HEK293 (cell line): ENCODE data around the gene NAT14.

Source experiments
- GLI4 ChIP-seq: fragments of 450-650 bp; formaldehyde crosslinking; IDR thresholded peaks from 2 replicates; pipeline ENCODE4 v1.5.1; 2016; ENCODE audit warnings: missing biosample characterization, missing genetic modification characterization
- KLF10 ChIP-seq: fragments of 450-650 bp; IDR thresholded peaks from 2 replicates; pipeline ENCODE4 v1.5.1; 2018; ENCODE audit warnings: missing biosample characterization, mild to moderate bottlenecking, missing genetic modification characterization
- KLF9 ChIP-seq: fragments of 450-650 bp; formaldehyde crosslinking; IDR thresholded peaks from 2 replicates; pipeline ENCODE4 v1.5.1; 2016; ENCODE audit warnings: missing biosample characterization, missing genetic modification characterization, low read depth
- SP2 ChIP-seq: fragments of 450-650 bp; formaldehyde crosslinking; IDR thresholded peaks from 2 replicates; pipeline ENCODE4 v1.5.1; 2016; ENCODE audit warnings: missing biosample characterization, missing genetic modification characterization
- SP3 ChIP-seq: fragments of 450-650 bp; formaldehyde crosslinking; IDR thresholded peaks from 2 replicates; pipeline ENCODE4 v1.5.1; 2016; ENCODE audit warnings: missing biosample characterization, missing genetic modification characterization
- ZBTB7A ChIP-seq: fragments of 450-650 bp; formaldehyde crosslinking; IDR thresholded peaks from 2 replicates; pipeline ENCODE4 v1.5.1; 2016; ENCODE audit warnings: low read depth, missing biosample characterization, missing genetic modification characterization
- ZNF10 ChIP-seq: fragments of 450-650 bp; formaldehyde crosslinking; IDR thresholded peaks from 2 replicates; pipeline ENCODE4 v1.5.1; 2017; ENCODE audit warnings: missing biosample characterization, missing genetic modification characterization
- ZNF155 ChIP-seq: fragments of 450-650 bp; formaldehyde crosslinking; IDR thresholded peaks from 2 replicates; pipeline ENCODE4 v1.5.1; 2016; ENCODE audit warnings: missing biosample characterization, missing genetic modification characterization
- ZNF202 ChIP-seq: fragments of 450-650 bp; formaldehyde crosslinking; IDR thresholded peaks from 2 replicates; pipeline ENCODE4 v1.5.1; 2016; ENCODE audit warnings: missing biosample characterization, missing genetic modification characterization, borderline replicate concordance
- ZNF23 ChIP-seq: fragments of 450-650 bp; formaldehyde crosslinking; IDR thresholded peaks from 2 replicates; pipeline ENCODE4 v1.5.1; 2016; ENCODE audit warnings: missing biosample characterization, missing genetic modification characterization, borderline replicate concordance
- ZNF391 ChIP-seq: fragments of 450-650 bp; formaldehyde crosslinking; IDR thresholded peaks from 2 replicates; pipeline ENCODE4 v1.5.1; 2016; ENCODE audit warnings: low read depth, missing biosample characterization, missing genetic modification characterization, borderline replicate concordance
- ZNF473 ChIP-seq: fragments of 450-650 bp; formaldehyde crosslinking; IDR thresholded peaks from 2 replicates; pipeline ENCODE4 v1.5.1; 2017; ENCODE audit warnings: missing biosample characterization, missing genetic modification characterization
- ZNF585B ChIP-seq: fragments of 450-650 bp; formaldehyde crosslinking; IDR thresholded peaks from 2 replicates; pipeline ENCODE4 v1.5.1; 2016; ENCODE audit warnings: missing biosample characterization, missing genetic modification characterization
- ZNF596 ChIP-seq: fragments of 450-650 bp; IDR thresholded peaks from 2 replicates; pipeline ENCODE4 v1.5.0; 2018; ENCODE audit warnings: missing biosample characterization, mild to moderate bottlenecking, missing genetic modification characterization, moderate library complexity
- ZNF626 ChIP-seq: fragments of 450-650 bp; sonication (Bioruptor Pico); formaldehyde crosslinking; IDR thresholded peaks from 2 replicates; pipeline ENCODE4 v1.5.1; 2018; ENCODE audit warnings: missing biosample characterization, missing genetic modification characterization, inconsistent platforms
- ZNF654 ChIP-seq: fragments of 450-650 bp; formaldehyde crosslinking; IDR thresholded peaks from 2 replicates; pipeline ENCODE4 v1.5.1; 2016; ENCODE audit warnings: low read depth, missing biosample characterization, missing genetic modification characterization
- ZNF658 ChIP-seq: fragments of 450-650 bp; formaldehyde crosslinking; IDR thresholded peaks from 2 replicates; pipeline ENCODE4; 2016; ENCODE audit warnings: missing biosample characterization, missing genetic modification characterization
- ZNF776 ChIP-seq: fragments of 450-650 bp; formaldehyde crosslinking; IDR thresholded peaks from 2 replicates; pipeline ENCODE4 v1.5.0; 2017; ENCODE audit warnings: missing biosample characterization, missing genetic modification characterization, borderline replicate concordance
- ZNF777 ChIP-seq: fragments of 450-650 bp; formaldehyde crosslinking; IDR thresholded peaks from 2 replicates; pipeline ENCODE4 v1.5.1; 2017; ENCODE audit warnings: missing biosample characterization, missing genetic modification characterization, borderline replicate concordance
- ZNF785 ChIP-seq: fragments of 450-650 bp; formaldehyde crosslinking; IDR thresholded peaks from 2 replicates; pipeline ENCODE4 v1.5.1; 2016; ENCODE audit warnings: missing biosample characterization, missing genetic modification characterization
- TF ChIP-seq, protein P1 (sequence below): fragments of 450-650 bp; formaldehyde crosslinking; IDR thresholded peaks from 2 replicates; pipeline ENCODE4 v1.5.1; 2016; ENCODE audit warnings: missing biosample characterization, missing genetic modification characterization
- TF ChIP-seq, protein P2 (sequence below): fragments of 450-650 bp; formaldehyde crosslinking; IDR thresholded peaks from 2 replicates; pipeline ENCODE4 v1.5.1; 2016; ENCODE audit warnings: missing biosample characterization, missing genetic modification characterization, borderline replicate concordance
- TF ChIP-seq, protein P3 (sequence below): fragments of 450-650 bp; formaldehyde crosslinking; IDR thresholded peaks from 2 replicates; pipeline ENCODE4 v1.5.1; 2017; ENCODE audit warnings: missing biosample characterization, missing genetic modification characterization
- TF ChIP-seq, protein P4 (sequence below): fragments of 450-650 bp; formaldehyde crosslinking; IDR thresholded peaks from 2 replicates; pipeline ENCODE4 v1.5.1; 2017; ENCODE audit warnings: missing biosample characterization, missing genetic modification characterization
- TF ChIP-seq, protein P5 (sequence below): fragments of 450-650 bp; formaldehyde crosslinking; IDR thresholded peaks from 2 replicates; pipeline ENCODE4 v1.5.1; 2016; ENCODE audit warnings: missing biosample characterization, missing genetic modification characterization

The NAT14 gene

DNA sequence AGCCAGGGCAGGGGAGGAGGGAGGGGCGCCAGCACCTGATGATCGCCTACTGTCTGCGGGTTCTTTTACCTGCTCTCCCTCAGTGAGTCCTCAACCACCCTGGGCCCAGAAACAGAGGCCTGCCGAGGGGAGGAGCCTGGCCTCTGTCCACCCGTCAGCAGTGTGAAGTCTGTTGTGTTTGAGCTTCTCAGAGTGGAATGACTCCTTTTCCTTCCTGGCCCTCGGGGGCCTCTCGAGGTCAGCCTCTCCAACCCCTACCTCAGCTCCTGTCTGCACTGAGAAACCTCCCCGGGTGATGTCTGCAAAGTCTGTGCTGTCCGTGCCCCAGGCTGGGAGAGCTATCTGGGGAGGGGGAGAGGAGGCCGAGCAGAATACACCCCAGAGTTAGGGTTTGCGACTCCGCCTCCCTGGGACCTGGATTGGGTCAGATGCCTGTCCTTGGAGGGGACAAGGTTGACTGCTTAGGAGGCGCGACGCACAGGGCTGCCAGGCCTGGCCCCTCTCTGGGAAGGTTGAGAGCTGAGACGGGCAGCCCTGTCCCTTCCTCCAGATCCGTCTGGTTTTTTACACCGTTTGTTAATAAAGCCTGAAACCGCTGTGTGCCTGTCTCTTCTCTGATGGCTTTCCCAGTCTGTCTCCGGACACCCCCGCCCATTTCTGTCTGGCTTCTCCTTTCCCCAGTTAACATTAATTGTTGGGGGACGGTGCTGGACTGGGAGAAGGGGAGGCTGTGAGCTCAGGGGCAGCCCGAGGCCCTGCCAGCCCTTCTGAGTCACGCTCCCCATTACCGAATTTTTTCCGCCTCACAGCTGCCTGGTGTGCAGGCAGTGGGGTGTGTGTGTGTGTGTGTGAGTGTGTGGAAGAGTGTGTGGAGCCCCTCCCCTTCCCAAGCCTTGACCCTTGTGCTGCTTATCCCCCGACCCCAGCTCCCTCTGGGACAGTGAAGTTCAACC is 2.3 kb downstream of the NAT14 start (continued):
- TF ChIP-seq, protein P1, sequence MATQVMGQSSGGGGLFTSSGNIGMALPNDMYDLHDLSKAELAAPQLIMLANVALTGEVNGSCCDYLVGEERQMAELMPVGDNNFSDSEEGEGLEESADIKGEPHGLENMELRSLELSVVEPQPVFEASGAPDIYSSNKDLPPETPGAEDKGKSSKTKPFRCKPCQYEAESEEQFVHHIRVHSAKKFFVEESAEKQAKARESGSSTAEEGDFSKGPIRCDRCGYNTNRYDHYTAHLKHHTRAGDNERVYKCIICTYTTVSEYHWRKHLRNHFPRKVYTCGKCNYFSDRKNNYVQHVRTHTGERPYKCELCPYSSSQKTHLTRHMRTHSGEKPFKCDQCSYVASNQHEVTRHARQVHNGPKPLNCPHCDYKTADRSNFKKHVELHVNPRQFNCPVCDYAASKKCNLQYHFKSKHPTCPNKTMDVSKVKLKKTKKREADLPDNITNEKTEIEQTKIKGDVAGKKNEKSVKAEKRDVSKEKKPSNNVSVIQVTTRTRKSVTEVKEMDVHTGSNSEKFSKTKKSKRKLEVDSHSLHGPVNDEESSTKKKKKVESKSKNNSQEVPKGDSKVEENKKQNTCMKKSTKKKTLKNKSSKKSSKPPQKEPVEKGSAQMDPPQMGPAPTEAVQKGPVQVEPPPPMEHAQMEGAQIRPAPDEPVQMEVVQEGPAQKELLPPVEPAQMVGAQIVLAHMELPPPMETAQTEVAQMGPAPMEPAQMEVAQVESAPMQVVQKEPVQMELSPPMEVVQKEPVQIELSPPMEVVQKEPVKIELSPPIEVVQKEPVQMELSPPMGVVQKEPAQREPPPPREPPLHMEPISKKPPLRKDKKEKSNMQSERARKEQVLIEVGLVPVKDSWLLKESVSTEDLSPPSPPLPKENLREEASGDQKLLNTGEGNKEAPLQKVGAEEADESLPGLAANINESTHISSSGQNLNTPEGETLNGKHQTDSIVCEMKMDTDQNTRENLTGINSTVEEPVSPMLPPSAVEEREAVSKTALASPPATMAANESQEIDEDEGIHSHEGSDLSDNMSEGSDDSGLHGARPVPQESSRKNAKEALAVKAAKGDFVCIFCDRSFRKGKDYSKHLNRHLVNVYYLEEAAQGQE (tag by site-specific recombination), result no peak
- TF ChIP-seq ZBTB7A (tag by site-specific recombination) (no peak), ZNF155 (tag by site-specific recombination) (no peak), GLI4 (tag by site-specific recombination) (peak; percentile 52; the same call in 1 of the 2 replicates), ZNF776 (tag by site-specific recombination) (no peak), KLF10 (tag by site-specific recombination) (no peak), SP3 (tag by site-specific recombination) (no peak), KLF9 (tag by site-specific recombination) (peak; percentile 86), ZNF23 (tag by site-specific recombination) (no peak), ZNF654 (tag by site-specific recombination) (no peak), ZNF391 (tag by site-specific recombination) (0 out of 2 replicates have a peak, but pooled peaks have one; percentile 31), ZNF626 (tag by site-specific recombination) (no peak), SP2 (no peak), ZNF585B (tag by site-specific recombination) (no peak), ZNF596 (no peak), ZNF202 (tag by site-specific recombination) (no peak), ZNF777 (tag by site-specific recombination) (no peak), ZNF473 (tag by site-specific recombination) (no peak), ZNF10 (peak; percentile 97), ZNF785 (tag by site-specific recombination) (no peak), ZNF658 (no peak)
- TF ChIP-seq, protein P2, sequence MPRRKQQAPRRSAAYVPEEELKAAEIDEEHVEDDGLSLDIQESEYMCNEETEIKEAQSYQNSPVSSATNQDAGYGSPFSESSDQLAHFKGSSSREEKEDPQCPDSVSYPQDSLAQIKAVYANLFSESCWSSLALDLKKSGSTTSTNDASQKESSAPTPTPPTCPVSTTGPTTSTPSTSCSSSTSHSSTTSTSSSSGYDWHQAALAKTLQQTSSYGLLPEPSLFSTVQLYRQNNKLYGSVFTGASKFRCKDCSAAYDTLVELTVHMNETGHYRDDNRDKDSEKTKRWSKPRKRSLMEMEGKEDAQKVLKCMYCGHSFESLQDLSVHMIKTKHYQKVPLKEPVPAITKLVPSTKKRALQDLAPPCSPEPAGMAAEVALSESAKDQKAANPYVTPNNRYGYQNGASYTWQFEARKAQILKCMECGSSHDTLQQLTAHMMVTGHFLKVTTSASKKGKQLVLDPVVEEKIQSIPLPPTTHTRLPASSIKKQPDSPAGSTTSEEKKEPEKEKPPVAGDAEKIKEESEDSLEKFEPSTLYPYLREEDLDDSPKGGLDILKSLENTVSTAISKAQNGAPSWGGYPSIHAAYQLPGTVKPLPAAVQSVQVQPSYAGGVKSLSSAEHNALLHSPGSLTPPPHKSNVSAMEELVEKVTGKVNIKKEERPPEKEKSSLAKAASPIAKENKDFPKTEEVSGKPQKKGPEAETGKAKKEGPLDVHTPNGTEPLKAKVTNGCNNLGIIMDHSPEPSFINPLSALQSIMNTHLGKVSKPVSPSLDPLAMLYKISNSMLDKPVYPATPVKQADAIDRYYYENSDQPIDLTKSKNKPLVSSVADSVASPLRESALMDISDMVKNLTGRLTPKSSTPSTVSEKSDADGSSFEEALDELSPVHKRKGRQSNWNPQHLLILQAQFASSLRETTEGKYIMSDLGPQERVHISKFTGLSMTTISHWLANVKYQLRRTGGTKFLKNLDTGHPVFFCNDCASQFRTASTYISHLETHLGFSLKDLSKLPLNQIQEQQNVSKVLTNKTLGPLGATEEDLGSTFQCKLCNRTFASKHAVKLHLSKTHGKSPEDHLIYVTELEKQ (tag by site-specific recombination), result no peak
- TF ChIP-seq, protein P3, sequence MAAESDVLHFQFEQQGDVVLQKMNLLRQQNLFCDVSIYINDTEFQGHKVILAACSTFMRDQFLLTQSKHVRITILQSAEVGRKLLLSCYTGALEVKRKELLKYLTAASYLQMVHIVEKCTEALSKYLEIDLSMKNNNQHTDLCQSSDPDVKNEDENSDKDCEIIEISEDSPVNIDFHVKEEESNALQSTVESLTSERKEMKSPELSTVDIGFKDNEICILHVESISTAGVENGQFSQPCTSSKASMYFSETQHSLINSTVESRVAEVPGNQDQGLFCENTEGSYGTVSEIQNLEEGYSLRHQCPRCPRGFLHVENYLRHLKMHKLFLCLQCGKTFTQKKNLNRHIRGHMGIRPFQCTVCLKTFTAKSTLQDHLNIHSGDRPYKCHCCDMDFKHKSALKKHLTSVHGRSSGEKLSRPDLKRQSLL (tag by site-specific recombination), result no peak
- TF ChIP-seq, protein P4, sequence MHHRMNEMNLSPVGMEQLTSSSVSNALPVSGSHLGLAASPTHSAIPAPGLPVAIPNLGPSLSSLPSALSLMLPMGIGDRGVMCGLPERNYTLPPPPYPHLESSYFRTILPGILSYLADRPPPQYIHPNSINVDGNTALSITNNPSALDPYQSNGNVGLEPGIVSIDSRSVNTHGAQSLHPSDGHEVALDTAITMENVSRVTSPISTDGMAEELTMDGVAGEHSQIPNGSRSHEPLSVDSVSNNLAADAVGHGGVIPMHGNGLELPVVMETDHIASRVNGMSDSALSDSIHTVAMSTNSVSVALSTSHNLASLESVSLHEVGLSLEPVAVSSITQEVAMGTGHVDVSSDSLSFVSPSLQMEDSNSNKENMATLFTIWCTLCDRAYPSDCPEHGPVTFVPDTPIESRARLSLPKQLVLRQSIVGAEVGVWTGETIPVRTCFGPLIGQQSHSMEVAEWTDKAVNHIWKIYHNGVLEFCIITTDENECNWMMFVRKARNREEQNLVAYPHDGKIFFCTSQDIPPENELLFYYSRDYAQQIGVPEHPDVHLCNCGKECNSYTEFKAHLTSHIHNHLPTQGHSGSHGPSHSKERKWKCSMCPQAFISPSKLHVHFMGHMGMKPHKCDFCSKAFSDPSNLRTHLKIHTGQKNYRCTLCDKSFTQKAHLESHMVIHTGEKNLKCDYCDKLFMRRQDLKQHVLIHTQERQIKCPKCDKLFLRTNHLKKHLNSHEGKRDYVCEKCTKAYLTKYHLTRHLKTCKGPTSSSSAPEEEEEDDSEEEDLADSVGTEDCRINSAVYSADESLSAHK (tag by site-specific recombination), result peak; percentile 32; the same call in 1 of the 2 replicates
- TF ChIP-seq, protein P5, sequence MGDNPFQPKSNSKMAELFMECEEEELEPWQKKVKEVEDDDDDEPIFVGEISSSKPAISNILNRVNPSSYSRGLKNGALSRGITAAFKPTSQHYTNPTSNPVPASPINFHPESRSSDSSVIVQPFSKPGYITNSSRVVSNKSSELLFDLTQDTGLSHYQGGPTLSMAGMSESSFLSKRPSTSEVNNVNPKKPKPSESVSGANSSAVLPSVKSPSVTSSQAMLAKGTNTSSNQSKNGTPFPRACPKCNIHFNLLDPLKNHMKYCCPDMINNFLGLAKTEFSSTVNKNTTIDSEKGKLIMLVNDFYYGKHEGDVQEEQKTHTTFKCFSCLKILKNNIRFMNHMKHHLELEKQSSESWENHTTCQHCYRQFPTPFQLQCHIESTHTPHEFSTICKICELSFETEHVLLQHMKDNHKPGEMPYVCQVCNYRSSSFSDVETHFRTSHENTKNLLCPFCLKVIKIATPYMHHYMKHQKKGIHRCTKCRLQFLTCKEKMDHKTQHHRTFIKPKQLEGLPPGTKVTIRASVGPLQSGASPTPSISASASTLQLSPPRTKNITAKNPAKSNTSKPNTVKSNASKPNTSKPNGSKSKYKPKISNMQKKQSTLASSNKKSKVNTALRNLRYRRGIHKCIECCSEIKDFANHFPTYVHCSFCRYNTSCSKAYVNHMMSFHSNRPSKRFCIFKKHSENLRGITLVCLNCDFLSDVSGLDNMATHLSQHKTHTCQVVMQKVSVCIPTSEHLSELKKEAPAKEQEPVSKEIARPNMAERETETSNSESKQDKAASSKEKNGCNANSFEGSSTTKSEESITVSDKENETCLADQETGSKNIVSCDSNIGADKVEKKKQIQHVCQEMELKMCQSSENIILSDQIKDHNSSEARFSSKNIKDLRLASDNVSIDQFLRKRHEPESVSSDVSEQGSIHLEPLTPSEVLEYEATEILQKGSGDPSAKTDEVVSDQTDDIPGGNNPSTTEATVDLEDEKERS (tag by site-specific recombination), result peak; percentile 30; the same call in 1 of the 2 replicates
